ENCODE results near the gene LDLRAD4. TPM values are rescaled to one million over a fixed set of nuclear protein-coding genes. Genes with fewer than 3 reads are reported as not detected.

LDLRAD4 gene
- total RNA-seq, 1 donor from 2014 or later, result 104 TPM

DNA sequence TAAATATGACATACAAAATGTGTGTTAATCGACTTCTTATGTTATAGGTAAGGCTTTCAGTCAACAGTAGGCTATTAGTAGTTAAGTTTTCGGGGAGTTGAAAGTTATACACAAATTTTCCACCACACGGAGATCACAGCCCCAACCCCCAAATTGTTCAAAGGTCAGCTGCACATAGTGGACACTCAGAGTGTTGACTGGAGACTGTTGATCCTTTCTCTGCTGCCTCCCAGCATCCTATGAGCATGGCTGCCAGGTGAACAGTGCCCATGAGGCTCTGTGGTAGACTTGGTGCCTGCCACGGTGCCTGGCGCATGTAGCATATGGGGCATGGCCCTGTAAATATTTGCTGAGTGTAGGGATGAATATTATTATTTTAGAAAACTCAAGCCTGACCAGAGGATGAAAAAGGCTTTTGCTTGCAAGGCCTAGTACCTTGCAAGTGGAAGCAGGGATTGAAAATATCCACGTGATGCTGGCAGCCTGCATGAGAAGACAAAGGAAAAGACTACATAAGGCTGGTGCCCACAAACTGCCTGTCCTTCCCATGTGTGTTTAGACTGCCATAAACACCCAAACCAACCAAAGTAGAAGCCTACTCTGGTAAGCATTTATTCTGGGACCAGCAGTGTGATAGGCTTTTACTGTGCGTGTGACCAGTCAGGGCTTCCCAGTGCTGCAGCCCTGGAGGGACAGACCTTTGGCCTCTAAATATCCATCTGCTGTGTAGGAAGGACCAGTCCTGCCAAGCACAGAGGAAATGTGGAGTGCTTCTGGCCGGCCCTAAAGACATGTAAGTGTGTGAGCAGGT lies 226.1 kb downstream of the LDLRAD4 start:
- no peak for DNase-seq (ENCODE audit: low spot score)

DNA sequence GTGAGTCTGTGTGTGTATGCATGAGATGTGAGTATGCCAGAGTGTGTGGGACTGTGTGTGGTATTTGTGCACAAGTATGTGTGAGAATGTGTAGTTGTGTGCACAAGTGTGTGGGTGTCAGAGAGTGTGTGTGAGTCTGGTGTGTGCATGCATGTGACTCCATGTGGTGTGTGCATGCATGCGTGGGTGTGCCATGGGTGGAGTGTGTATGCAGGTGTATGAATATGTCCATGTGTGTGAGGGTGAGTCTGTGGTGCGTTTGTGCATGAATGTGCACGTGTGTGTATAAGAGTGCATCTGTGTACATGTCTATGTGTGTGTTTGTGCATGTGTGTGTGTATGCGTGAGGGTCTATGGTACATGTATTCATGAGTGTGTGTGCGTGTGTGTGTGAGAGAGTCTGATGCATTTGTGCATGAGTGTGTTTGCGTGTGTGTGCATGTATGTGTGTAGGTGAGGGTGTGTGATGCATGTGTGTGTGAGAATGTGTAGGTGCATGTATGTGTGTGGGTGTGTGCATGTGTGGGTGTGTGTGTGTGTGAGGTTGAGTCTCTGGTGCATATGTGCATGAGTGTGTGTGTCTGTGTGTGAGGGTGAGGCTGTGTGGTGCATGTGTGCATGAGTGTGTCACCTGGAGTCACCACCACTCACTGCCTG lies 226.8 kb downstream of the LDLRAD4 start:
- DNase-seq (ENCODE audit: low spot score), result no peak

DNA sequence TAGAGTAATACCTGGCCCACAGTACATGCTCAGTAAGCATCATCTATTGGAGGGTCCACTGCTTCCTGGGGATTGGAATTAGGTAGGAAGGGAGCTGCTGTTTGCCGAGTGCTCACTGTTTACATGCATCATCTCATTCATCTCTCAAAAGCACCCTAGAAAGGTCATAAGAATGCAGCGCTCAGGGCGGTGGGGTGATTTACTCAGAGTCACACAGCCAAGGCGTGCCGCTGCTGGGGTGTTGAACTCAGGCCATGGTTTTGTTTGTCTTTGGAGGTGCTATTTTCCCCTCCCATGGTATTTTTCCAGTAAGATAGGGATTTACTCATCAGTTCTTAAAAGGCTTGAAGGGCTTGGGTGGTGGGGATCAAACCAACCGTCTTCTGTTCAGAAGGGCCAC lies 227.5 kb downstream of the LDLRAD4 start:
- no peak for DNase-seq (ENCODE audit: low spot score)

DNA sequence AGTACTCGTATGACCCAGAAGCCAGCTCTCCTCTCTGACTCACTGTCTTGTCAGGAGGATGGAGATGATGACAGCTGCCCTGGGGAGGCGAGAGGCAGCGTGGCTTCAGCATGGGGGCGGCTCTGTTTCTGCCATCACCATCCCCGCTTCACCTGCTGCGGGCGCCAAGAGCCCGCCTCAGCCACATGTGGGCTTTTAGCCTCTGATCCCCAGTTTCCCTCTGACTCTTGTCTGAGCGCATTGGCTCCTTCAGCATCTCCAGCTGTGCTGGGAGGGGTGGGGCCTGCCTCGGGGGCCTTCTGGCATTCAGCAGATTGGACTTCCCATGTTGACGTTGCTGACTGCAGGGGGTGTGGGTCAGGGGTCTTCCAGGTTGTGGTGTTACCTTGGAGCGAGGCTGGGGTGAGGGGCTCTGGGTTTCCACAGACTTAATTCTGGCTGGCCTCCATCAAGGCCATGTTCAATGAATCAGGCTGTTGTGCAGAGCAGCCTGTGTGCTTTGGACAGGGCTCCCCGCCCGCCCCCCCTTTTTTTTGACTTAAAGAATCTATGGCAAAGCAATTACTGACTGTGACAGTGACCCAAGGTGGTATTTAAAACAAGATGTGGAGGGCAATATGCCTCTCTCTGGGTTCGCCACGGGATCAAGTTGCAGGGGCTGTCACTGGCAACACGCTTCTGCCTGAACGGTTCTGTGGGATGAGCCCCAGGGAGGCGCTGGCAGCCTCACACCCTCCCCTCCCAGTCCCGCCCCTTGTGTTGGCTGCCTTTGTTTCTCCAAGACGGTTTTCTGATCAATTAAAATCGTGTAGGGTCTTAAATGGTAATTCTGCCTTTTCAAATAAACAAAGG lies 228.3 kb downstream of the LDLRAD4 start:
- DNase-seq (ENCODE audit: low spot score), result peak; percentile 41

DNA sequence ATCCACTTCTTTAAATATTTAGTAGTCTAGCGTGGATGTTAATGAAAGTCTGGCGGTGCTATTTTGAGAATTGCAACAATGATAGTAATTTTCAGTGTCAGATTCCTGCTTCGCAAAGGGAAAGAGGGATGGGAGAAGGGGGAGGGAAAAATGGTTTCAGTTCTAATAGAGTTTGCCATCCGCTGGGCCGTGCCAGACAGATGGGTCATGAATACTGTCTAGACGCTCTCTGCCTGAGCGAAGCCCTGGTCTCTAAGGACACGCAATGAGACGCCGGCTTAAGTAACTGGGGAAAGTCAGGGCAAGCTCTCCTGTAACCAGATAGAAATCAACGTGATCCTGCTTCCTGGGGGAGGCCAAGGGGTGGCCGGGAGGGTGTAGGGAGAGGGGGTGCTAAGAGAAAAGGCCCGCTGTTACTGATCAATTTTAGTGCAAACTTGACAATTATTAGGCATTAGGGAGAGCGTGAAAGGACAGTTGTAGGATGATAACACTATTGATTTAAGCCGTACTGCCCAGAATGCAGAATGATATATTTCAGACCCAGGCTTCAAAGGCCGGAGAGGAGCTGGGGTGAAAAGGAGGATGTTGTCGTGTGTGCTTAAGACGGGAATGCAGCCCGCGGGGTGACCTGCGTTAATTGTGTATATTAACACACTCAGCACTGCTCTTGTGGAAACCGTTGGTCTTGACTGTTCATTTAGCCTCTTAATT lies 229.2 kb downstream of the LDLRAD4 start:
- peak; percentile 89 for DNase-seq (ENCODE audit: low spot score)

DNA sequence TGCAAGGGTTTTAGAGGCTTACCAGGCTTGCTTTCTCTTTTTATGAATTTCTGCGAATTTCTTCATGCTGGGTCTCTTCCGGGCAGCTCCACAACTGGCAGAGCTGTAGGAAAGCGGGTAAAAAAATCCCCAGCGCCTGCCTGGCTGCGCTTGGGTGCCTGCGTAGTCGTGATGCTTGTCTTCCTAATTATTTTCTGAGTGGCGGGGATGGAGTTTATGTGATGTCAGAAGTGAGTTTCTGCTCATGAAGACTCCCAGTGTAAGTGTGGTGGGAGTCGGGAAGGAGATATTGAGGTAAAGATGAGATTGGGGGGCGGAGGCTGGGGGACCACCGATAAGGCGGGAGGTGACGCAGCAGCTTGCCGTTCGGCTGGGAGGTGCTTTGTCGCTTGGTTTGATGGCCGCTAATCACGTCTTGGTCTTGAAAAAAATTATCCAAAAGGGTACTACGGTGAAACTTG lies 229.8 kb downstream of the LDLRAD4 start:
- no peak for DNase-seq (ENCODE audit: low spot score)

DNA sequence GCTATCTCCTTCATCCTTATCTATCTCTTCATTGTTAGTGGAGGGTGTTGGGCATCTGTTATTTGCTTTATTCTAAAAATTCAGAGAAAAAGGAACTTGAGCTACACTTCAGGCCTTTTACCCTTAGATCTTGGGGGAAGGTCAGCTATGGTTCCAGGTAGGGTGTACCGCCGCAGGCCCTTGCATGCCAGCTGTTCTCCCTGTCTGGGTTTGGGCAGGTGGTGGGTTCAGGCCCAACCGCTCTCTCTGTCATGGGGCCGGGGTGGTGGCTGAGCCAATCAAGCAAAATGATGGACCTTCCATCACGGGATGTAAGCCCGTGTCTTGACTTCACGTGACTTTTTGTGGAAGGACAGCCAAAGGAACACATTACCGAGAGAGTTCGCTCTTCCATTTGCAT lies 231.1 kb downstream of the LDLRAD4 start:
- no peak for DNase-seq (ENCODE audit: low spot score)

DNA sequence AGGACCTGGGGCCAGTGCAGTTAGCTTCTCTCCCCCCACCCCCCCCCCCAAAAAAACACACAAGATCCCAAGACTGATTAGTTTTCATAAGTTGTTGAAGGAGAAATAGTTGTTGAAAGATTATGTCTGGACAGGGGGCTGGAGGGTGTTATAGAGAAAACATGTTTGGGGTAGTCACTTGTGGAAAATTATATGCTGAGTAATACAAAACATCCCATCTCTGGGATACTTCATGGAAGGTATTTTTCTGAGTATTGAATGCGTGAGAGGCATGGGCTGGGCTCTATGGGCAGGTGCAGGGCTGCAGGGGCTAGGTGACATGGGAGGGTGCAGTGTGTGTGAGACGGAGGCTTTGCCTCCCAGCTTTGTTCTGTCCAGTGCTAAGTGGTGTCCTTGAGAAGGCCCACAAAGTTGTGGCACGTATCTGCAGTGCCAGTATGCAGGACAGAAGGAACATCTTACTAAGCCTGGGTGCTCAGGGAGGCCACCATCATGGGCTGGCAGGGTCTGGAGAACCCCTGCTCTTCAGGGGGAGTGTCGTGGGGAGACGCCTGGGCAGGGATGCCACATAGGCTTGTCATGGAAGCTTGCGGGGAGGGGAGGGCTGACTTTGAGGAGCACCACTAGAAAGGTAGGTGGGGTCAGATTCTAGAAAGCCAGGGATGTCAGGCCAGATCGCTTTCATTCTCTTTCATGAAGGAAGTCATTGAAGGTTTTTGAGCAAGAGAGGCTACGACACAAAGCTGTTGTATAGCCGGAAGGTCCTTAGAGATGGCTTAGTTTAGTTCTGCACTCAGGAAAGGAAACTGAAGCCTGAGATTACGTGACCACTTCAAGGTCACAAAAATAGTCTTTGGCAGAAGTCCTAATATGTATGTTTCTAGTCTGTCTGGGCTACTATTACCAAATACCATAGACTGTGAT lies 232.0 kb downstream of the LDLRAD4 start:
- DNase-seq (ENCODE audit: low spot score), result no peak

DNA sequence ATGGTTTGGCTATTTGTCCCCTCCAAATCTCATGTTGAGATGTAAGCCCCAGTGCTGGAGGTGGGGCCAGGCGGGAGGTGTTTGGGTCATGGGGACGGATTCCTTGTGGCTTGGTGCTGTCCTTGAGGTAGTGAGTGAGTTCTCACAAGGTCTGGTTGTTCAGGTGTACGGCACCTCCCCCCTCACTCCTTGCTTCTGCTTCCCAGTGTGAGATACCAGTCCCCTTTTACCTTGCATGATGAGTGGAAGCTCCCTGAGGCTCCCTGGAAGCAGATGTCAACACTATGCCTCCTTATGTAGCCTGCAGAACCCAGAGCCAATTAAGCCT lies 232.6 kb downstream of the LDLRAD4 start:
- DNase-seq (ENCODE audit: low spot score), result no peak

DNA sequence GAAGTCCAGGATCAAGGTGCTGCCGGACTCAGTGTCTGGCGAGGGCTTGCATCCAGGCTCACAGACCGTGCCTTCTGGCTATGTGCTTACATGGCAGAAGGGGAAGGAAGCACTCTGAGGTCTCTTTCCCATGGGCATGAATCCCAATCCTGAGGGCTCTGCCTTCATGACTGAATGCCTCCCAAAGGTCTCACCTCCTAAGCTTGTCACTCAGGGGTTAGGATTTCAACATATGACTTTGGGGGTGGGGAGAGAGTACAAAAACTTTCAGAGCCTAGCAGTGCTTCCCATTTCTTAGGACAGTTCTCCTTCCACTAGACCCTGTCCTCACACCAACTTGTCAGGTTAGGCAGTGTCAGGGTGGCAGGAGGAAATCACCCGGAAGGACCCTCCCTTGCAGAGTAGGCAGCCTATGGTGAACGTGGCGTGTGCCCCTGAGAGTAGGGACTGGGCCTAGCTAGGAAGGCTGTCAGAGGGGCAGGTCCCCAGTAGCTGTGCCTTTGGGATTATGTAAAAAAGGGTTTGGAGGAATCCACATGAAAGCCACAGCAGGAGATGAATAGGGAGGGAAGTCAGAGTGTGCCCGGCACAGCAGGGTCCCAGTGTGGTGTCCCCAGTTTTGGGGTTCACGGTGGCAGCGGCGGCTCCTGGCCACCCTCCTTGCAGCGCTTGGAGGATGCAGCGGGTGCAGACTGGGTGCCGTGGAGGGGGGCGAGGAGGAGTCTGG lies 233.3 kb downstream of the LDLRAD4 start:
- no peak for DNase-seq (ENCODE audit: low spot score)

DNA sequence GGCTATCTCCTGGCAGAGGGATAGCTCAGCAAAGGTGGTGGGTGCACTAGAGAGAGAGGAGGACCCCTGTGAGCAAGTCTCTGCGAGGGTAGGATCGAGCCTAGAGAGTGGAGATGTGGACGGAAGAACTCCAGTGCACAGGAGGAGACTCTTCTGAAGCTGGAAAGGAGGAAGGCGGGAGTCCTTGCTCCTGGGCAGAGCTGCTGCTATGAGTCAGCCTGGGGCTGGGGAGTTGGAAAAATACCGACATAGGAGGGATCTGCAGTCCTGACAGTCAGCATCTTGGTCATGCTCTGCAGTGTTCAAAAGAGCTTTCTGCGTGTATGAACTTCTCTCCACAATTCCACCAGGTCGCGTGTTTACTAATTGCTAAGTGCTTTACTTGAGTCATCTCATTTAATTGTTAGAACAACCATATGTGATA lies 233.8 kb downstream of the LDLRAD4 start:
- DNase-seq (ENCODE audit: low spot score), result peak; percentile 94

DNA sequence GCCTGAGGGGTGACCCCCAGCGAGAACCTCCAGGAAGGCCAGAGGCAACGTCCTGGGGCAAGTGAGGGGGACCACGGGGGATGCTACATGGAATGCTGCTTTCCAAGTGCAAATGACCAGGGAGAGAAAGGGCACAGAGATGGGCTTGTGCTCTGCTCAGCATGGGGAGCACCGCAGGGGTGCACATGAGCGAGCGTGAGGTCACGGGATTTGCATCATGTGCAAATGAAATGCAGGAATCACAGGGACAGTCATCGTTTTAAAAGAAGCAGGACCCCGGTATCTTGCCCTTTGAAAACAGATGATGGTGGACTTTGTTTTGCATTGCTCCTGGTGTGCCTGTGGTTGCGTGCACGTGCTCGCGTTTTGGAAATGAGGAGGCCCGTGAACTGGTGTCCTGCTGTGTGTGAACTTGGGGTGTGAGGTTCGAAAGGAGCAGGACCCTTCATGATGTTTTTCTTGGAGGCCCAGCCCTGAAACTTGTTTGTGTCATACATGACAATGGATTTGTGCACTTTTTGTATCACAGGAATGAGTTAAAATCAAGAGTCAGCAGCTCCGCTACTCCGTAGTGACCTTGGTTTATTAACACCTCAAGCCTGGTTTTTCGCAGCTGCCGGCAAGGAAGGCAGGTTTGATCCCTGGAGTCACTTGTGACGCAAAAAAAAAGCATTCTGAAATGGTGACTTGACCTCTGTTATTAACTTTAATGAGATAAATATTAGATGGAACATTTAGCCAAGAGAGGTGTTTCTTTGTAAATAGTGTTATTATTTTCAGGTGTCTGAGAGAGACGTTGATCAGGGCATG lies 234.5 kb downstream of the LDLRAD4 start:
- no peak for DNase-seq (ENCODE audit: low spot score)

DNA sequence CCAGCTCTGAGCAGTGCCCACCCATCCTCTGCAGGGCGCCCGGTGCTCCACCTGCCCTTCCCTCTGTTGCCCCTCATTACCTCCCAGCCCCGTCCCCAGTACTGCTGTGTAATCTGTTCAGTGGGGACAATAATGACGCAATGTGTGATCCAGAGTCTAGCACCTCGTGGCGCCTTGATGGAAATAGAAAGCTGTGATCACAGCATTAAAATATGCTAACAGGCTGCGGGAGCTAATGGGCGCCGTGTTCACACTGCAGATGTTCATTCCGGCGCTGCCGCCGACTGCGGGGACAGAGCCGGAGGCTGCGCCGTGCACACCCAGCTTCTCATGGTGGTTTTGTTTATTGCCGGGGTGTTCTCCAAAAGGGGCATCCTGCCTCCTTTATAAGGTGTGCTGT lies 235.2 kb downstream of the LDLRAD4 start:
- no peak for DNase-seq (ENCODE audit: low spot score)

DNA sequence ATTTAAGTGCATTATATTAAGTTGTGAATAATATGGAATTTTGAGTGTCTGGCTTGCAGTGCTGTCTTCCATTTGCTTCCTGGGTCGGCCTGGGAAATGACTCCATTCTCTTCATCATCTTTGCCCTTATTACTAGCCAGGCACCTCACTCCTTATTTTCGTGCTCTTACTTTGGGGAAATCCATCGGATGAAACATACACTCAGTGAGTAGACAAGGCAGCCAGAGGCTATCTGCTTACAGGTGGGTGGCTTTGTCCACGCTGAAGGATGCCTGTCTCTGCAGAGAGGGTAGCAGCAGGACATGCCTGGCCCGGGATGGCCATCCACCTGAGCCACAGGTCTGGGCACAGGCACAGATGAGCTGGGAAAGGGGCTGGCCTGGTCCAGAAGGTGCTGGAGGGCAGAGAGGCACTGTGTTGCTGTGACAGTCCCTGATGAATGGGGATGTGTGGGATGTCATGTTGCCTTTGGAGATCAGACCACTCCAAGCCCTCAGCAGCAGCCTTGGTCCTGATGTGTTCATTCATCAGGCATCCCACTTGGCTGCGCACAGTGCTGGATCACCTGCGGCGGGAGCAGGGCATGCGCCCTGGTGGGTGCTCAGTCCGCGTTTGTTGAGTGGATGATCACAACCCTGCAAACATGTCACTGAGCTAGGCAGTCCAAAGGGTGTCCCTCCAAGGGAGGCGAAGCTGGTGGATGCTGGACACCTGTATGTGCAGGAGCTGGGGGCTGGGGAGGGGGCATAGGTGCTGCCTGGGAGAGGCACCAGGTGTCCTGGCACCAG lies 236.0 kb downstream of the LDLRAD4 start:
- DNase-seq (ENCODE audit: low spot score), result no peak

DNA sequence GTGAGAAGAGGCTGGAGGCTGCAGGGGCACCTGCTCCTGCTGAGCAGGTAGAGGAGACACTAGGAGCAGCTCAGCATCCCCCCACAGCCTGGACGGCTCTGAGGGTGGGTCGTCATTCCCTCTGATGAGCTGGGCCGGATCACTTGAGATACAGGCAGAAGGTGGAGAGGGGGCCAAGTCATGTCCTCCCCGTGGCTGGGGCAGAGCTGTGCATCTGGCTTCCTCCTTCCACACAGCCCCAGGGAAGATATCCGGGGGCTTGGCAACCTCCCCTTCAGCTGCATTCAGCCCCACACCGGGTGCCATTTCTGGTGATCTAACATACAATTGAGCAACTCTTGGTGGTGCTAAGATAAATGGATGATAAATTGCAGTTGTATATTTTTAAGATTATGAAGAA lies 236.9 kb downstream of the LDLRAD4 start:
- no peak for DNase-seq (ENCODE audit: low spot score)

DNA sequence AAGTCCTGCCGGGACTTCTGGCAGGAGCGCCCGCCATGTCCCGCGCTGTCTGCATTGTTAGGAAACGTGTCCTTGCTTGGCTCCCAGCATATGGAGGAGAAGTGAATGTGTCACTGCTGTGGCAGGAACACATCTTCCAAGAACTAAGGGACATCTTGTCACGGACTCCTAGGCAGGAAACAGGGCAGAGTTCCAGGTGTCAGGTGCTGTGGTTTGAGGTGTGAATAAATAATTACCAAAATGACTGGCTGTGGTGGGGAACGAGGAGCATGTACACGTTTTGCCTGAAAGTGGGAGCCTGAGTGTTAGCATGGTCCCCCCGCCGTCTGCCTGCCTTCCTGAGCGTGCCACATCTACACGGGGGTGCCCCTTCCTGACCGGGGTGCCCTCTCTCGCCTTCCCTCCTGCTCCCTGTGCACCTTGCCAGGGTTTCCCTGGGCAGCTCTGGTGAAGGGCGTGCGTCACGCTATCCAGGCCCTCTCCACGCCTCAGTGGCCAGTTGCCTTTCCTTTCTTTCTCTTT lies 237.5 kb downstream of the LDLRAD4 start:
- DNase-seq (ENCODE audit: low spot score), result no peak

DNA sequence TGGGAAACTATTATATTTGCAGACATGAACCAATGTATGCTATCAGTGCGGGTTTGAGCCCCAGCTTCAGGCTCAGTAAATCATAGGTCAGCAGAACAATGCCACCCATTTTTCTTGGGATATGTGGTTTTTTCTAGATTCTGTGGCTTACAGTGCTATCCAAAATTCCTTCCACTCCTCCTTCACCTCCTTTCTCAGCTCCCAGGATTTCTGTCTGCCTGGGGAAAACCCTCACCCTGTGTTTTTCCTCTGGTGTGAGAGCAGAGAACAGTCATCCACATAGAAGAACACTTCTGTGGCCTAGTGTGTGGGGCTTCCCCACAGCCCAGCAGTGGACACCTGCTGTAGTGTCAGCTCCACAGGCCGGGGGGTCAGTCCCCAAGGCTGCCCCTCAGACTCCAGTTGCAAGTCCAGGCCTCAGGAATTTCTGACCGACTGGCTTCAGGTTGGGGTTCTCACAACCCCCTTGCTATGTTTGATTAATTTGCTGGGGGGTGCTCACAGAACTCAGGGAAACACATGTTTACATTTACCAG lies 238.2 kb downstream of the LDLRAD4 start:
- DNase-seq (ENCODE audit: low spot score), result no peak

DNA sequence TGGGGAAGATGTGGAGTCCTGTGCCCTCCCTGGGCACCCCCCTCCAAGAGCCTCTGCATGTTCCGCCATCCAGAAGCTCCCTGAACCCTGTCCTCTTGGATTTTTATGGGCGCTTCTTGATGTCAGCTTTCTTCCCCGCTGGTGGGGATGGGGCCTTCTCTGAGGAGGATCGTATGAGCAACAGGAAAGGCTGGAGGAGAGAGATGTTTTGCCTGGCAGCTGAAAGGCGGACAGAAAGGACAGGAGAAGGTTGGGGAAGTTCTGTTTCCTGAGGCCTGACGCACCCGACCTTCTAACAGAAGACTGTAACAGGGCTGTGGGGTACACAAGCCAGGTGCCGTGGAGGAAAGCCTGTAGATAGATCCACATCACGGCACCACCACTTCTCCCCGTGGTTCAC lies 238.8 kb downstream of the LDLRAD4 start:
- no peak for DNase-seq (ENCODE audit: low spot score)
